Fibroblast of mammary gland (primary cell): ENCODE results near the gene PRKCSH.
"Not testable (repeated sequence)": the region's sequence is repeated elsewhere in the genome, so short reads cannot be mapped to it uniquely, and the experiment has no call there.

Experiments used
- DNase-seq: peaks from one replicate; pipeline ENCODE4 v3.0.0-alpha.2; 2010; ENCODE audit warnings: low read depth
- H3K4me3 ChIP-seq: 2 replicates; pipeline ENCODE4 v1.5.1; 2011; ENCODE audit warnings: low read depth, mild to moderate bottlenecking, low read length, moderate library complexity; ENCODE audit not compliant: control insufficient read depth
- CTCF ChIP-seq: conservative IDR thresholded peaks from 2 replicates; pipeline ENCODE4 v1.5.1; 2011; ENCODE audit warnings: low read depth, low read length, inconsistent platforms; ENCODE audit not compliant: control insufficient read depth, insufficient read depth

Gene PRKCSH

GRCh38 chr19:11400798-11401197 lies 34.6 kb upstream of the PRKCSH start:
- H3K4me3 ChIP-seq = no peak overlapping the region
- DNase-seq = no peak
- no peak for TF ChIP-seq CTCF

- no peak for TF ChIP-seq CTCF
Observed at GRCh38 chr19:11401808-11402543, 33.5 kb upstream of the PRKCSH start.

GRCh38 chr19:11404588-11405222 lies 30.7 kb upstream of the PRKCSH start:
- DNase-seq = no peak
- no peak for TF ChIP-seq CTCF
- no peak overlapping the region for H3K4me3 ChIP-seq

More at GRCh38 chr19:11401808-11402543, 33.5 kb upstream of the PRKCSH start:
- no peak overlapping the region for H3K4me3 ChIP-seq
- no peak for DNase-seq

GRCh38 chr19:11405846-11406643 lies 29.4 kb upstream of the PRKCSH start:
- peak; percentile 20 for TF ChIP-seq CTCF
- DNase-seq = peak; percentile 34
- no peak overlapping the region for H3K4me3 ChIP-seq

- not testable (repeated sequence) for H3K4me3 ChIP-seq, DNase-seq
Observed at GRCh38 chr19:11406703-11407236, 28.7 kb upstream of the PRKCSH start.

- DNase-seq = no peak
- TF ChIP-seq CTCF = no peak
- no peak overlapping the region for H3K4me3 ChIP-seq
Observed at GRCh38 chr19:11408591-11408990, 26.8 kb upstream of the PRKCSH start.
